ENCODE measurements around the gene PRKCSH. TPM values are rescaled to one million over a fixed set of nuclear protein-coding genes. Genes with fewer than 3 reads are reported as not detected.

The PRKCSH gene
- total and polyA plus RNA-seq, 2 experiments from 2014 or later: 85.3 to 130 TPM

GRCh38 chr19:11482384-11483050, 47.1 kb downstream of the PRKCSH start (continued):
- peak; percentile 68 to 95 for TF ChIP-seq CTCF (conservative IDR thresholded peaks at IDR 0.05; ENCODE audit: low read depth in 2 of 2)

GRCh38 chr19:11483366-11484111, 48.1 kb downstream of the PRKCSH start:
- ATAC-seq (peak; percentile 1; the same call in 2 of the 3 replicates), DNase-seq (ENCODE audit: low spot score) (peak; percentile 77)
- peaks cover 6% of the 10 kb centered on the region for H3K4me1 Mint-ChIP-seq
- Histone ChIP-seq H3K4me2 (peak overlapping the region; percentile 73), H3K4me3 (peak overlapping the region; percentile 50; the same call in 1 of the 2 replicates), H3K27me3 (ENCODE audit: insufficient read depth) (peaks cover 34% of the 10 kb centered on the region), H3K4me1 (ENCODE audit: insufficient read depth) (peaks cover 8% of the 10 kb centered on the region), H3K9me2 (ENCODE audit: insufficient read depth) (no peaks in the 10 kb centered on the region), H3F3A (replicated peaks; ENCODE audit: low read depth) (peaks cover 16% of the 10 kb centered on the region), H2AFZ (no peak overlapping the region), H3K36me3 (ENCODE audit: insufficient read depth) (no peaks in the 10 kb centered on the region), H3K27ac (ENCODE audit: low read depth) (no peak overlapping the region), H3K79me2 (replicated peaks; ENCODE audit: insufficient read depth) (no peaks in the 10 kb centered on the region), H4K20me1 (replicated peaks; ENCODE audit: insufficient read depth) (no peaks in the 10 kb centered on the region)
- TF ChIP-seq POLR2AphosphoS5 (IDR thresholded peaks at IDR 0.05; ENCODE audit: low read depth): peak; percentile 17; the same call in 1 of the 2 replicates
- TF ChIP-seq STAT1 (IDR thresholded peaks at IDR 0.05; ENCODE audit: unreplicated experiment): no peak
- no peak for TF ChIP-seq JUNB (IDR thresholded peaks at IDR 0.05; ENCODE audit: unreplicated experiment)
- H3K27ac Mint-ChIP-seq: no peak overlapping the region
- H3K27me3 Mint-ChIP-seq (ENCODE audit: insufficient read depth, low read depth, poor library complexity): peaks cover 39% of the 10 kb centered on the region
- H3K4me3 Mint-ChIP-seq: no peak overlapping the region
- H3K9me3 Mint-ChIP-seq: peaks cover 7% of the 10 kb centered on the region; the same call in 1 of the 3 replicates
- no peaks in the 10 kb centered on the region; the same call in 2 of the 3 replicates for H3K36me3 Mint-ChIP-seq (ENCODE audit: low read depth)

GRCh38 chr19:11485245-11485837, 49.9 kb downstream of the PRKCSH start:
- Mint-ChIP-seq H3K9me3 (peaks cover 4% of the 10 kb centered on the region; the same call in 1 of the 3 replicates), H3K27me3 (ENCODE audit: insufficient read depth, low read depth, poor library complexity) (peaks cover 35% of the 10 kb centered on the region), H3K36me3 (ENCODE audit: low read depth) (no peaks in the 10 kb centered on the region), H3K4me1 (peaks cover 6% of the 10 kb centered on the region), H3K4me3 (no peak overlapping the region), H3K27ac (no peak overlapping the region)
- no peaks in the 10 kb centered on the region for H3K36me3 ChIP-seq (ENCODE audit: insufficient read depth)
- no peak overlapping the region for H3K4me2 ChIP-seq
- H3K4me3 ChIP-seq: no peak overlapping the region
- peak; percentile 51 for DNase-seq (ENCODE audit: low spot score)
- H3K9me2 ChIP-seq (ENCODE audit: insufficient read depth): no peaks in the 10 kb centered on the region
- ATAC-seq: no peak
- H3K4me1 ChIP-seq (ENCODE audit: insufficient read depth): peaks cover 8% of the 10 kb centered on the region
- no peak overlapping the region for H2AFZ ChIP-seq
- no peaks in the 10 kb centered on the region for H4K20me1 ChIP-seq (replicated peaks; ENCODE audit: insufficient read depth)
- peaks cover 16% of the 10 kb centered on the region for H3F3A ChIP-seq (replicated peaks; ENCODE audit: low read depth)
- H3K27ac ChIP-seq (ENCODE audit: low read depth): no peak overlapping the region
- peaks cover 27% of the 10 kb centered on the region for H3K27me3 ChIP-seq (ENCODE audit: insufficient read depth)
- H3K79me2 ChIP-seq (replicated peaks; ENCODE audit: insufficient read depth): no peaks in the 10 kb centered on the region
- TF ChIP-seq REST (IDR thresholded peaks at IDR 0.05; ENCODE audit: unreplicated experiment) (no peak), ZNF114 (CRISPR knock-in tag; IDR thresholded peaks at IDR 0.05) (no peak), ETS1 (IDR thresholded peaks at IDR 0.05) (no peak), CREB1 (CRISPR knock-in tag; IDR thresholded peaks at IDR 0.05; ENCODE audit: low read depth) (no peak), ZNF331 (CRISPR knock-in tag; IDR thresholded peaks at IDR 0.05; ENCODE audit: low read depth) (no peak), POLR2AphosphoS5 (IDR thresholded peaks at IDR 0.05; ENCODE audit: low read depth) (no peak), STAT1 (IDR thresholded peaks at IDR 0.05; ENCODE audit: unreplicated experiment) (no peak)

All from GM23338 (cell line).